OCI-LY3 (cell line): Measurements from ENCODE around the gene PFKFB3.

Source experiments
- H2AFZ ChIP-seq: fragments of 200-600, 300-600 bp; shearing (Covaris generic); 2 replicates; pipeline ENCODE4 v1.6.0; 2014; ENCODE audit warnings: antibody characterized with exemption, low read depth, low read length
- H3K27ac ChIP-seq: fragments of 200-600, 300-600 bp; sonication (generic); 2 replicates; pipeline ENCODE4 v1.5.1; 2014; ENCODE audit warnings: mild to moderate bottlenecking, low read length, moderate library complexity, mixed read lengths
- H3K27me3 ChIP-seq: fragments of 200-600, 300-600 bp; sonication (generic); 2 replicates; pipeline ENCODE4 v1.6.1; 2014; ENCODE audit warnings: low read depth, low read length, mixed read lengths
- H3K36me3 ChIP-seq: fragments of 200-600, 300-600 bp; sonication (generic); replicated peaks from 2 replicates; pipeline ENCODE3; 2014; ENCODE audit warnings: low read depth, low read length, mixed read lengths
- H3K4me1 ChIP-seq: fragments of 300-600, 200-600 bp; sonication (generic); 2 replicates; pipeline ENCODE4 v1.6.1; 2014; ENCODE audit warnings: low read length, mixed read lengths
- H3K4me2 ChIP-seq: fragments of 200-600, 300-600 bp; sonication (generic); 2 replicates; pipeline ENCODE4 v1.6.1; 2014; ENCODE audit warnings: low read length, mixed read lengths
- H3K4me3 ChIP-seq: fragments of 300-600, 200-600 bp; sonication (generic); 2 replicates; pipeline ENCODE4 v1.5.1; 2014; ENCODE audit warnings: antibody characterized with exemption, mild to moderate bottlenecking, low read length, moderate library complexity
- H3K79me2 ChIP-seq: fragments of 300-600, 200-600 bp; shearing (Covaris generic); 2 replicates; pipeline ENCODE4 v1.6.1; 2014; ENCODE audit warnings: mild to moderate bottlenecking, low read length, mixed read lengths
- H3K9ac ChIP-seq: fragments of 300-600, 200-600 bp; shearing (Covaris generic); 2 replicates; pipeline ENCODE4 v1.6.0; 2014; ENCODE audit warnings: mild to moderate bottlenecking, low read length, moderate library complexity
- H3K9me3 ChIP-seq: fragments of 200-600, 300-600 bp; shearing (Covaris generic); 2 replicates; pipeline ENCODE4 v1.6.1; 2014; ENCODE audit warnings: low read length, mixed read lengths; ENCODE audit not compliant: insufficient read depth
- H4K20me1 ChIP-seq: fragments of 200-600, 300-600 bp; sonication (generic); 2 replicates; pipeline ENCODE4 v1.6.1; 2016; ENCODE audit warnings: low read length, mixed read lengths; ENCODE audit not compliant: insufficient read depth
- CTCF ChIP-seq: fragments of 200-600, 300-600 bp; sonication (generic); IDR thresholded peaks from 2 replicates; pipeline ENCODE4 v1.5.1; 2014; ENCODE audit warnings: antibody characterized with exemption, low read length, low read depth
- EZH2phosphoT487 ChIP-seq: fragments of 200-600 bp; shearing (Covaris generic); IDR thresholded peaks from 2 replicates; pipeline ENCODE4 v1.6.1; 2018; ENCODE audit warnings: antibody characterized with exemption, mixed run types, low read depth

The PFKFB3 gene

GRCh38 chr10:6212806-6213205 is 10.1 kb downstream of the PFKFB3 start:
- Histone ChIP-seq H3K9me3 (no peaks in the 10 kb centered on the region), H2AFZ (no peak overlapping the region), H3K4me1 (no peaks in the 10 kb centered on the region), H3K9ac (no peak overlapping the region), H3K27me3 (no peaks in the 10 kb centered on the region), H3K4me2 (no peak overlapping the region), H4K20me1 (peaks cover 50% of the 10 kb centered on the region), H3K4me3 (no peak overlapping the region), H3K27ac (no peak overlapping the region), H3K36me3 (peaks cover 25% of the 10 kb centered on the region), H3K79me2 (peaks cover 34% of the 10 kb centered on the region)
- TF ChIP-seq EZH2phosphoT487 (no peak), CTCF (no peak)

GRCh38 chr10:6213257-6213905 is 10.6 kb downstream of the PFKFB3 start:
- TF ChIP-seq EZH2phosphoT487 (no peak), CTCF (no peak)
- Histone ChIP-seq H3K4me3 (no peak overlapping the region), H3K4me1 (no peaks in the 10 kb centered on the region), H3K4me2 (no peak overlapping the region), H3K36me3 (peaks cover 25% of the 10 kb centered on the region), H3K27me3 (no peaks in the 10 kb centered on the region), H3K9ac (no peak overlapping the region), H3K79me2 (peaks cover 30% of the 10 kb centered on the region), H3K9me3 (no peaks in the 10 kb centered on the region), H4K20me1 (peaks cover 45% of the 10 kb centered on the region), H2AFZ (no peak overlapping the region), H3K27ac (no peak overlapping the region)

GRCh38 chr10:6213908-6214307 is 11.2 kb downstream of the PFKFB3 start:
- Histone ChIP-seq H3K27ac (no peak overlapping the region), H4K20me1 (peaks cover 39% of the 10 kb centered on the region), H3K4me3 (no peak overlapping the region), H3K9me3 (no peaks in the 10 kb centered on the region), H3K79me2 (peaks cover 25% of the 10 kb centered on the region), H2AFZ (no peak overlapping the region), H3K36me3 (peaks cover 25% of the 10 kb centered on the region), H3K4me1 (no peaks in the 10 kb centered on the region), H3K9ac (no peak overlapping the region), H3K4me2 (no peak overlapping the region), H3K27me3 (no peaks in the 10 kb centered on the region)
- no peak for TF ChIP-seq EZH2phosphoT487
- TF ChIP-seq CTCF, result no peak

- Histone ChIP-seq H3K4me2 (no peak overlapping the region), H3K4me3 (no peak overlapping the region), H3K36me3 (peaks cover 25% of the 10 kb centered on the region), H3K27ac (no peak overlapping the region), H3K79me2 (peaks cover 21% of the 10 kb centered on the region), H3K9ac (no peak overlapping the region), H4K20me1 (peaks cover 34% of the 10 kb centered on the region), H3K9me3 (no peaks in the 10 kb centered on the region), H3K27me3 (no peaks in the 10 kb centered on the region), H3K4me1 (no peaks in the 10 kb centered on the region), H2AFZ (no peak overlapping the region)
- TF ChIP-seq EZH2phosphoT487, result no peak
Measured at GRCh38 chr10:6214612-6215011, 11.9 kb downstream of the PFKFB3 start.
